ENCODE results near the gene MSTN. TPM values are rescaled to one million over a fixed set of nuclear protein-coding genes. Genes with fewer than 3 reads are reported as not detected.

Gene MSTN
- total RNA-seq: under 1 TPM in 3 of 4 donors, not detected in 1; 0.27 to 0.45 (median 0.29) TPM

- Histone ChIP-seq H3K27me3 (no peaks in the 10 kb centered on the region), H3K36me3 (no peaks in the 10 kb centered on the region), H3K4me1 (no peaks in the 10 kb centered on the region), H3K27ac (no peak within 1 kb of the TSS), H3K4me3 (replicated peaks in 1 of 3) (no peak within 1 kb of the TSS), H3K9me3 (no peaks in the 10 kb centered on the region)
- 89 to 92% methylated on average over 2 of the region's 2 CpGs for WGBS, 2 donors
- intact Hi-C loops (cut with DNase I): no loop called here
- no peak for DNase-seq
- TF ChIP-seq POLR2A (IDR thresholded peaks at IDR 0.05) (no peak), CTCF (IDR thresholded peaks at IDR 0.05) (no peak)
Measured at GRCh38 chr2:190062601-190063000, at the start of gene MSTN. MSTN (minus strand) TSS chr2:190062729; CDS start chr2:190062596, 133 bp downstream.

DNA sequence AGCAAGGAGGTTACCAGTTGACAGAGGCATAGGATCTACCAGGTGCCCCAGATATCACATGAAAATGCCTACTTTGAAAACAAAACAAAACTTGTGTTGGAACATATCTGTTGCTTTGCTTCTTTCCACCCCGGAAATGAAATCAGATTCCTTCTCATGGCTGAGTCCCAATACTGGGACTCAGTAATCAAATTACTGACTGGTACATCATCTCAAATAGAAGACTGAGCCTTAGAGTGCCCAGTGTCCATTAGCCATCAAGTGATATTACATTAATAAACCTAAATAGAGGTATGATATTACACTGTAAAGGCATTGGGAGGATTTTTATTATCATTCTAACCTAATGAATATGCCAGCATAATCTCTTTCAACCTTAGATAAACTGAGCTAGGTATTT lies 48.6 kb upstream of the MSTN start:
- WGBS, 2 donors: 74 to 85% methylated on average over 1 of the region's 1 CpG
- Histone ChIP-seq H3K9me3 (no peaks in the 10 kb centered on the region), H3K4me3 (replicated peaks in 1 of 3) (no peak overlapping the region), H3K27me3 (no peaks in the 10 kb centered on the region), H3K4me1 (no peaks in the 10 kb centered on the region), H3K27ac (no peak overlapping the region), H3K36me3 (no peaks in the 10 kb centered on the region)
- intact Hi-C loops (cut with DNase I): no loop called here
- TF ChIP-seq CTCF (IDR thresholded peaks at IDR 0.05) (no peak), POLR2A (IDR thresholded peaks at IDR 0.05) (no peak)
- no peak for DNase-seq

- no peak overlapping the region for H3K4me3 ChIP-seq (replicated peaks in 1 of 3)
- WGBS, 2 donors: 95% methylated on average over 7 of the region's 7 CpGs
- intact Hi-C loops (cut with DNase I): no loop called here
- H3K27me3 ChIP-seq: no peaks in the 10 kb centered on the region
- H3K27ac ChIP-seq: no peak overlapping the region
- DNase-seq: no peak
- TF ChIP-seq CTCF (IDR thresholded peaks at IDR 0.05) (no peak), POLR2A (IDR thresholded peaks at IDR 0.05) (no peak)
- no peaks in the 10 kb centered on the region for H3K36me3 ChIP-seq
- H3K4me1 ChIP-seq: no peaks in the 10 kb centered on the region
- no peaks in the 10 kb centered on the region for H3K9me3 ChIP-seq
Measured at GRCh38 chr2:190110699-190111098, 48.2 kb upstream of the MSTN start.

DNA sequence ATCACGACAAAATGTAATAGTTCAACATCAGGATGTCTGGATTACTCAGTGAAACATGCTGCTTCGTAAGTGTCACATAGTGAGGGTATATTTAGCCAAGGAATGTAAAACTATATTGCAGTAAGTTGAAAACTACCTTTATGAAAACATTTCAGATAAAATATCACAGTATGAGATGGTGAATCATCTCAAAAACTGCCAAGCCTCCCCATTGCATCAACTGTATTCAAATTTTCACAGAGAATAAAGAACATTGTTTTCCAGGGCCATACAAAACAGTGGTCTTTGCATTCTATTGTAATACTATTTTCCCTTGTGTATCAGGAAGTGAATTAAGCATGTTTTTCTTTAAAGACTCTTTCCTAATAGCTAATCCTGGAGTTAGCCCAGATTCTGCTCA lies 47.6 kb upstream of the MSTN start:
- WGBS, 2 donors: 91 to 96% methylated on average over 2 of the region's 2 CpGs
- no peaks in the 10 kb centered on the region for H3K4me1 ChIP-seq
- intact Hi-C loops (cut with DNase I): no loop called here
- H3K9me3 ChIP-seq: no peaks in the 10 kb centered on the region
- no peaks in the 10 kb centered on the region for H3K27me3 ChIP-seq
- no peak overlapping the region for H3K4me3 ChIP-seq (replicated peaks in 1 of 3)
- no peak overlapping the region for H3K27ac ChIP-seq
- no peak for DNase-seq
- H3K36me3 ChIP-seq: no peaks in the 10 kb centered on the region
- TF ChIP-seq POLR2A (IDR thresholded peaks at IDR 0.05) (no peak), CTCF (IDR thresholded peaks at IDR 0.05) (no peak)

- no peak for DNase-seq
- Histone ChIP-seq H3K9me3 (no peaks in the 10 kb centered on the region), H3K4me3 (replicated peaks in 1 of 3) (no peak overlapping the region), H3K36me3 (no peaks in the 10 kb centered on the region), H3K27me3 (no peaks in the 10 kb centered on the region), H3K4me1 (no peaks in the 10 kb centered on the region), H3K27ac (no peak overlapping the region)
- 72 to 84% methylated on average over 4 of the region's 4 CpGs for WGBS, 2 donors
- no peak for TF ChIP-seq POLR2A (IDR thresholded peaks at IDR 0.05)
- TF ChIP-seq CTCF (IDR thresholded peaks at IDR 0.05): no peak
- intact Hi-C loops (cut with DNase I): no loop called here
Measured at GRCh38 chr2:190107409-190107808, 44.9 kb upstream of the MSTN start.
